Neural cell (in vitro differentiated cells): Measurements from ENCODE around the gene OR4D11. TPM values are rescaled to one million over a fixed set of nuclear protein-coding genes. Genes with fewer than 3 reads are reported as not detected.
"Not testable (repeated sequence)": the region's sequence is repeated elsewhere in the genome, so short reads cannot be mapped to it uniquely, and the experiment has no call there.

Source experiments
- H2AFZ ChIP-seq: fragments of 200-600, 300-800 bp; sonication (generic), shearing (Covaris generic); 2 replicates; pipeline ENCODE4 v1.6.0; 2014; ENCODE audit warnings: low read depth, mild to moderate bottlenecking, antibody characterized with exemption, low read length, moderate library complexity
- H3F3A ChIP-seq: fragments of 200-600 bp; shearing (Covaris generic); 2 replicates; pipeline ENCODE4 v1.6.1; 2016; ENCODE audit warnings: mild to moderate bottlenecking, moderate library complexity, mixed read lengths, antibody characterized with exemption, low read length; ENCODE audit not compliant: insufficient read depth, poor library complexity, severe bottlenecking
- H3K27ac ChIP-seq: fragments of 200-600, 300-800 bp; sonication (generic), shearing (Covaris generic); 2 replicates; pipeline ENCODE4 v1.5.1; 2014; ENCODE audit warnings: mild to moderate bottlenecking, low read length, moderate library complexity
- H3K27me3 ChIP-seq: fragments of 300-800, 200-600 bp; sonication (generic), shearing (Covaris generic); 2 replicates; pipeline ENCODE4 v1.6.0; 2014; ENCODE audit warnings: mild to moderate bottlenecking, low read depth, low read length, moderate library complexity; ENCODE audit not compliant: insufficient read depth
- H3K36me3 ChIP-seq: fragments of 300-800, 200-600 bp; sonication (generic), shearing (Covaris generic); 2 replicates; pipeline ENCODE4 v1.5.1; 2014; ENCODE audit warnings: mild to moderate bottlenecking, antibody characterized with exemption, low read length, moderate library complexity; ENCODE audit not compliant: insufficient read depth
- H3K4me2 ChIP-seq: fragments of 300-800, 200-600 bp; sonication (generic), shearing (Covaris generic); 2 replicates; pipeline ENCODE4 v1.6.0; 2014; ENCODE audit warnings: mild to moderate bottlenecking, low read length
- H3K4me3 ChIP-seq: fragments of 300-800, 200-600 bp; sonication (generic), shearing (Covaris generic); 2 replicates; pipeline ENCODE4 v1.5.1; 2014; ENCODE audit warnings: mild to moderate bottlenecking, low read length, moderate library complexity
- H3K79me2 ChIP-seq: fragments of 200-600 bp; shearing (Covaris generic); replicated peaks from 2 replicates; pipeline ENCODE4 v1.6.0; 2014; ENCODE audit warnings: mild to moderate bottlenecking, low read length, moderate library complexity; ENCODE audit not compliant: insufficient read depth
- H3K9ac ChIP-seq: fragments of 300-800, 200-600 bp; sonication (generic), shearing (Covaris generic); 2 replicates; pipeline ENCODE4 v1.6.1; 2016; ENCODE audit warnings: mild to moderate bottlenecking, low read length, mixed read lengths
- H3K9me2 ChIP-seq: fragments of 200-600 bp; shearing (Covaris generic); 2 replicates; pipeline ENCODE4 v1.6.1; 2016; ENCODE audit warnings: mild to moderate bottlenecking, low read length, mixed read lengths; ENCODE audit not compliant: insufficient read depth
- H3K9me3 ChIP-seq: fragments of 200-600, 300-800 bp; sonication (generic), shearing (Covaris generic); 2 replicates; pipeline ENCODE4 v1.6.1; 2016; ENCODE audit warnings: mild to moderate bottlenecking, mixed run types, low read length, moderate library complexity, mixed read lengths
- H4K20me1 ChIP-seq: fragments of 200-600 bp; shearing (Covaris generic); 2 replicates; pipeline ENCODE4 v1.6.1; 2016; ENCODE audit warnings: mild to moderate bottlenecking, mixed run types; ENCODE audit not compliant: insufficient read depth
- CTCF ChIP-seq: fragments of 450-650 bp; IDR thresholded peaks from 2 replicates; pipeline ENCODE4 v1.5.1; 2014; ENCODE audit warnings: antibody characterized with exemption, mild to moderate bottlenecking, moderate library complexity; ENCODE audit not compliant: poor library complexity, severe bottlenecking
- EP300 ChIP-seq: fragments of 450-650 bp; conservative IDR thresholded peaks from 2 replicates; pipeline ENCODE4 v1.6.1; 2014; ENCODE audit warnings: antibody characterized with exemption, mild to moderate bottlenecking, moderate library complexity; ENCODE audit not compliant: poor library complexity, severe bottlenecking
- EZH2 ChIP-seq: fragments of 200-600, 300-800 bp; shearing (Covaris generic), sonication (generic); IDR thresholded peaks from 2 replicates; pipeline ENCODE4 v1.6.1; 2014; ENCODE audit warnings: antibody characterized with exemption, low read length, borderline replicate concordance, mild to moderate bottlenecking; ENCODE audit not compliant: insufficient read depth, poor library complexity, severe bottlenecking
- MXI1 ChIP-seq: fragments of 450-650 bp; conservative IDR thresholded peaks from 2 replicates; pipeline ENCODE4 v1.6.1; 2014; ENCODE audit warnings: antibody characterized with exemption, mild to moderate bottlenecking; ENCODE audit not compliant: poor library complexity, severe bottlenecking
- POLR2AphosphoS5 ChIP-seq: IDR thresholded peaks from 2 replicates; pipeline ENCODE4 v1.6.1; 2012
- RAD21 ChIP-seq: fragments of 450-650 bp; conservative IDR thresholded peaks from 2 replicates; pipeline ENCODE4 v1.6.1; 2014; ENCODE audit warnings: antibody characterized with exemption, mild to moderate bottlenecking, moderate library complexity
- SMC3 ChIP-seq: fragments of 450-650 bp; conservative IDR thresholded peaks from 2 replicates; pipeline ENCODE4 v1.6.1; 2014; ENCODE audit warnings: antibody characterized with exemption, mild to moderate bottlenecking, moderate library complexity; ENCODE audit not compliant: poor library complexity
- TAF1 ChIP-seq: IDR thresholded peaks from 2 replicates; pipeline ENCODE4 v1.6.1; 2012; ENCODE audit warnings: low read depth
- polyA plus RNA-seq: library from polyadenylated mRNA; depleted of rRNA; stranded (reverse); fragments of >200 nt; gene quantifications from 2 replicates; pipeline ENCODE4 v1.2.3, GENCODE V29; 2014
- TF ChIP-seq, protein P1 (sequence below): IDR thresholded peaks from 2 replicates; pipeline ENCODE4 v1.6.1; 2012; ENCODE audit warnings: borderline replicate concordance

OR4D11 gene
- polyA plus RNA-seq, 1 donor from 2014 or later, result not detected

DNA sequence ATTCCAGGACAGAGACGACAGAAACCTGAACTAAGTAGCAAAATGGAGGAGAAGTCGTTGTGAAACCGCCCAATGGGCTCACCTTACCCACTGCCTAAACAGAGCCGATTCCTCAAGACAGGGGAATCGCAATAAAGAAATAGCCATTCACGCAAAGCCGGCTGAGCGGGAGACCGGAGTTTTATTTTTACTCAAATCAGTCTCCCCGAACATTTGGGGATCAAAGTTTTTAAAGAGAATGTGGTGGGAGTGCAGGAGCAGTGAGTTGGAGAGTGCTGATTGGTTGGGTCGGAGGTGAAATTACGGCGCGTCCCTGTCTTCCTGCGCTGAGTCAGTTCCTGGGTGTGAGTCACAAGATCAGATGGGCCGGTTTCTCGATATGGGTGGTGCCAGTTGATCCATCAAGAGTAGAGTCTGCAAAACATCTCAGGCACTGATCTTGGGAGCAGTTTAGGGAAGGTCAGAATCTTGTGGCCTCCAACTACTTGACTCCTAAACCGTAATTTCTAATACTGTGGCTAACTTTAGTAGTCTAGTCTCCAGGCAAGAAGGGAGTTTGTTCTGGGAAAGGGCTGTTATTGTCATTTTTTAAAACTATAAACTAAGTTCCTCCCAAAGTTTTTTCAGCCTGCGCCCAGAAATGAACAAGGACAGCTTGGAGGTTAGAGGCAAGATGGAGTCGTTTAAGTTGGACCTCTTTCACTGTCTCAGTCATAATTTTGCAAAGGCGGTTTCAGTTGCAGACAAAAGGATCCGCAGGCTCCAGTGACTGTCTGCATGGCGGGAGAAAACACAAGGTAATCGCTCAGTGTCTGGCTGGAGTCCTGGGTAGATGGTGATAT, 42.0 kb downstream of the OR4D11 start:
- Histone ChIP-seq H3K27me3 (no peaks in the 10 kb centered on the region), H3K4me3 (no peak overlapping the region), H3F3A (peaks cover 9% of the 10 kb centered on the region), H3K9me2 (no peaks in the 10 kb centered on the region), H3K27ac (no peak overlapping the region), H3K4me2 (no peak overlapping the region), H3K9ac (no peak overlapping the region), H3K79me2 (no peaks in the 10 kb centered on the region), H3K36me3 (no peaks in the 10 kb centered on the region), H3K9me3 (no peaks in the 10 kb centered on the region), H4K20me1 (no peaks in the 10 kb centered on the region), H2AFZ (no peak overlapping the region)
- TF ChIP-seq SMC3, result no peak
- TF ChIP-seq EP300, result no peak
- no peak for TF ChIP-seq RAD21

GRCh38 chr11:59547605-59548308, 44.4 kb downstream of the OR4D11 start:
- not testable (repeated sequence) for H2AFZ ChIP-seq, H3K79me2 ChIP-seq, H3K9me2 ChIP-seq, H3K4me2 ChIP-seq, H3K27ac ChIP-seq, H3K4me3 ChIP-seq, H3K9ac ChIP-seq, H3K36me3 ChIP-seq, H3K9me3 ChIP-seq, H4K20me1 ChIP-seq, H3K27me3 ChIP-seq
- H3F3A ChIP-seq, result peaks cover 12% of the 10 kb centered on the region

GRCh38 chr11:59548309-59548656, 44.9 kb downstream of the OR4D11 start:
- no peaks in the 10 kb centered on the region for H3K9me2 ChIP-seq
- no peak overlapping the region for H3K4me3 ChIP-seq
- H3F3A ChIP-seq, result peaks cover 12% of the 10 kb centered on the region
- no peaks in the 10 kb centered on the region for H4K20me1 ChIP-seq
- H3K4me2 ChIP-seq, result no peak overlapping the region
- TF ChIP-seq CTCF, result no peak
- TF ChIP-seq SMC3, result no peak
- no peak for TF ChIP-seq EZH2
- no peak for TF ChIP-seq POLR2AphosphoS5
- TF ChIP-seq, protein P1, sequence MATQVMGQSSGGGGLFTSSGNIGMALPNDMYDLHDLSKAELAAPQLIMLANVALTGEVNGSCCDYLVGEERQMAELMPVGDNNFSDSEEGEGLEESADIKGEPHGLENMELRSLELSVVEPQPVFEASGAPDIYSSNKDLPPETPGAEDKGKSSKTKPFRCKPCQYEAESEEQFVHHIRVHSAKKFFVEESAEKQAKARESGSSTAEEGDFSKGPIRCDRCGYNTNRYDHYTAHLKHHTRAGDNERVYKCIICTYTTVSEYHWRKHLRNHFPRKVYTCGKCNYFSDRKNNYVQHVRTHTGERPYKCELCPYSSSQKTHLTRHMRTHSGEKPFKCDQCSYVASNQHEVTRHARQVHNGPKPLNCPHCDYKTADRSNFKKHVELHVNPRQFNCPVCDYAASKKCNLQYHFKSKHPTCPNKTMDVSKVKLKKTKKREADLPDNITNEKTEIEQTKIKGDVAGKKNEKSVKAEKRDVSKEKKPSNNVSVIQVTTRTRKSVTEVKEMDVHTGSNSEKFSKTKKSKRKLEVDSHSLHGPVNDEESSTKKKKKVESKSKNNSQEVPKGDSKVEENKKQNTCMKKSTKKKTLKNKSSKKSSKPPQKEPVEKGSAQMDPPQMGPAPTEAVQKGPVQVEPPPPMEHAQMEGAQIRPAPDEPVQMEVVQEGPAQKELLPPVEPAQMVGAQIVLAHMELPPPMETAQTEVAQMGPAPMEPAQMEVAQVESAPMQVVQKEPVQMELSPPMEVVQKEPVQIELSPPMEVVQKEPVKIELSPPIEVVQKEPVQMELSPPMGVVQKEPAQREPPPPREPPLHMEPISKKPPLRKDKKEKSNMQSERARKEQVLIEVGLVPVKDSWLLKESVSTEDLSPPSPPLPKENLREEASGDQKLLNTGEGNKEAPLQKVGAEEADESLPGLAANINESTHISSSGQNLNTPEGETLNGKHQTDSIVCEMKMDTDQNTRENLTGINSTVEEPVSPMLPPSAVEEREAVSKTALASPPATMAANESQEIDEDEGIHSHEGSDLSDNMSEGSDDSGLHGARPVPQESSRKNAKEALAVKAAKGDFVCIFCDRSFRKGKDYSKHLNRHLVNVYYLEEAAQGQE, result no peak
- TF ChIP-seq RAD21, result no peak
- no peak for TF ChIP-seq MXI1
- no peak for TF ChIP-seq EP300
- no peak for TF ChIP-seq TAF1
- H3K36me3 ChIP-seq, result no peaks in the 10 kb centered on the region
- no peak overlapping the region for H3K27ac ChIP-seq
- H3K9ac ChIP-seq, result no peak overlapping the region
- H3K79me2 ChIP-seq, result no peaks in the 10 kb centered on the region
- H2AFZ ChIP-seq, result no peak overlapping the region
- no peaks in the 10 kb centered on the region for H3K27me3 ChIP-seq
- H3K9me3 ChIP-seq, result no peaks in the 10 kb centered on the region
